Measurements from ENCODE around the gene DNAJB2. TPM values are rescaled to one million over a fixed set of nuclear protein-coding genes. Genes with fewer than 3 reads are reported as not detected.

DNAJB2 gene
- total RNA-seq, 4 donors from 2014 or later: 22.7 to 95.0 (median 54.3) TPM

- Histone ChIP-seq H3K36me3 (no peaks in the 10 kb centered on the region), H3K27me3 (peaks cover 74% of the 10 kb centered on the region), H3K4me1 (no peaks in the 10 kb centered on the region), H3K9me3 (no peaks in the 10 kb centered on the region), H3K4me3 (no peak overlapping the region), H3K27ac (no peak overlapping the region)
- DNase-seq: no peak
- 55 to 60% methylated on average over 1 to 5 of the region's 5 CpGs for WGBS, 2 donors (ENCODE audit: low coverage in 1 of 2)
- in situ Hi-C loops (cut with MboI; ENCODE audit: low pct_ligation_motif_present in 1 of 4, low pct_unique_long_range_greater_than_20kb in 1 of 4, low sequenced_read_pairs in 3 of 4): no loop called here
- intact Hi-C loops (cut with DNase I; ENCODE audit: low total_unique reads): no loop called here
- TF ChIP-seq EP300 (IDR thresholded peaks at IDR 0.05; ENCODE audit: low read depth) (no peak), POLR2A (IDR thresholded peaks at IDR 0.05) (no peak), CTCF (IDR thresholded peaks at IDR 0.05) (no peak), POLR2AphosphoS5 (IDR thresholded peaks at IDR 0.05) (no peak)
These were observed 56.2 kb downstream of the DNAJB2 start for GRCh38 chr2:219335373-219335786.

Small RNA genes lying within 50 kb of the gene (small RNA-seq; reads per million reads assigned to genes)
- gene MIR153-1: 0 reads per million in 4 donors

Other genes with a start within 250 kb of the DNAJB2 start
- 1 to 10 TPM in 2 of 4 donors, under 1 TPM in 1, not detected in 1; 0.64 to 3.0 (median 1.5) TPM for gene CFAP65, start 237.8 kb upstream of the DNAJB2 start, total RNA-seq
- gene IHH, start 218.4 kb upstream of the DNAJB2 start, total RNA-seq: 10 to 100 TPM; 21.1 to 67.4 (median 65.5) TPM
- 10 to 100 TPM; 50.5 to 90.2 (median 65.3) TPM for gene NHEJ1, start 118.6 kb upstream of the DNAJB2 start, total RNA-seq
- gene SLC23A3, start 109.3 kb upstream of the DNAJB2 start, total RNA-seq: 10 to 100 TPM in 3 of 4 donors, 1 to 10 TPM in 1; 5.4 to 18.4 (median 15.7) TPM
- 100 to 1,000 TPM in 3 of 4 donors, 10 to 100 TPM in 1; 50.4 to 114 (median 106) TPM for gene CNPPD1, start 102.4 kb upstream of the DNAJB2 start, total RNA-seq
- 100 to 1,000 TPM in 2 of 4 donors, 10 to 100 TPM in 2; 37.8 to 226 (median 102) TPM for gene RETREG2, start 101.1 kb upstream of the DNAJB2 start, total RNA-seq
- 100 to 1,000 TPM in 3 of 4 donors, 10 to 100 TPM in 1; 90.2 to 156 (median 119) TPM for gene ZFAND2B, start 72.6 kb upstream of the DNAJB2 start, total RNA-seq
- 10 to 100 TPM in 3 of 4 donors, 1 to 10 TPM in 1; 3.4 to 28.7 (median 20.4) TPM for gene ABCB6, start 60.4 kb upstream of the DNAJB2 start, total RNA-seq
- 100 to 1,000 TPM in 1 of 4 donors, 10 to 100 TPM in 3; 73.2 to 243 (median 82.7) TPM for gene ATG9A, start 49.7 kb upstream of the DNAJB2 start, total RNA-seq
- 100 to 1,000 TPM in 2 of 4 donors, 10 to 100 TPM in 2; 64.3 to 318 (median 114) TPM for gene ANKZF1, start 49.6 kb upstream of the DNAJB2 start, total RNA-seq
- 1 to 10 TPM in 3 of 4 donors, under 1 TPM in 1; 0.40 to 9.1 (median 3.8) TPM for gene GLB1L, start 33.9 kb upstream of the DNAJB2 start, total RNA-seq
- gene STK16, start 33.9 kb upstream of the DNAJB2 start, total RNA-seq: 10 to 100 TPM; 18.7 to 44.8 (median 28.2) TPM
- gene TUBA4B, start 26.1 kb upstream of the DNAJB2 start, total RNA-seq: not detected
- 100 to 1,000 TPM in 1 of 4 donors, 10 to 100 TPM in 3; 39.2 to 101 (median 70.8) TPM for gene TUBA4A, start 25.4 kb upstream of the DNAJB2 start, total RNA-seq
- 1 to 10 TPM in 3 of 4 donors, under 1 TPM in 1; 0.60 to 2.6 (median 2.1) TPM for gene PTPRN, start 30.0 kb downstream of the DNAJB2 start, total RNA-seq
- not detected for gene RESP18, start 53.4 kb downstream of the DNAJB2 start, total RNA-seq
- gene DNPEP, start 108.5 kb downstream of the DNAJB2 start, total RNA-seq: 100 to 1,000 TPM in 2 of 4 donors, 10 to 100 TPM in 2; 61.3 to 142 (median 104) TPM
- over 10,000 TPM in 1 of 4 donors, 1,000 to 10,000 TPM in 2, 100 to 1,000 TPM in 1; 1,000 to 12,373 (median 1,519) TPM for gene DES, start 139.0 kb downstream of the DNAJB2 start, total RNA-seq
- gene SPEG, start 155.5 kb downstream of the DNAJB2 start, total RNA-seq: 10 to 100 TPM; 26.5 to 95.8 (median 48.5) TPM
- 10 to 100 TPM; 25.1 to 41.1 (median 36.4) TPM for gene GMPPA, start 219.5 kb downstream of the DNAJB2 start, total RNA-seq
- not detected for gene ASIC4, start 235.1 kb downstream of the DNAJB2 start, total RNA-seq